Hematopoietic multipotent progenitor cell treated with erythropoietin and hydrocortisone succinate and interleukin-3 and kit ligand, for 15 days (in vitro differentiated cells): ENCODE measurements around the gene CCL3.
"Not testable (repeated sequence)": the region's sequence is repeated elsewhere in the genome, so short reads cannot be mapped to it uniquely, and the experiment has no call there.

Source experiments
- DNase-seq: peaks from one replicate; pipeline ENCODE4 v3.0.0-alpha.2; 2015; ENCODE audit warnings: low spot score

The CCL3 gene

DNA sequence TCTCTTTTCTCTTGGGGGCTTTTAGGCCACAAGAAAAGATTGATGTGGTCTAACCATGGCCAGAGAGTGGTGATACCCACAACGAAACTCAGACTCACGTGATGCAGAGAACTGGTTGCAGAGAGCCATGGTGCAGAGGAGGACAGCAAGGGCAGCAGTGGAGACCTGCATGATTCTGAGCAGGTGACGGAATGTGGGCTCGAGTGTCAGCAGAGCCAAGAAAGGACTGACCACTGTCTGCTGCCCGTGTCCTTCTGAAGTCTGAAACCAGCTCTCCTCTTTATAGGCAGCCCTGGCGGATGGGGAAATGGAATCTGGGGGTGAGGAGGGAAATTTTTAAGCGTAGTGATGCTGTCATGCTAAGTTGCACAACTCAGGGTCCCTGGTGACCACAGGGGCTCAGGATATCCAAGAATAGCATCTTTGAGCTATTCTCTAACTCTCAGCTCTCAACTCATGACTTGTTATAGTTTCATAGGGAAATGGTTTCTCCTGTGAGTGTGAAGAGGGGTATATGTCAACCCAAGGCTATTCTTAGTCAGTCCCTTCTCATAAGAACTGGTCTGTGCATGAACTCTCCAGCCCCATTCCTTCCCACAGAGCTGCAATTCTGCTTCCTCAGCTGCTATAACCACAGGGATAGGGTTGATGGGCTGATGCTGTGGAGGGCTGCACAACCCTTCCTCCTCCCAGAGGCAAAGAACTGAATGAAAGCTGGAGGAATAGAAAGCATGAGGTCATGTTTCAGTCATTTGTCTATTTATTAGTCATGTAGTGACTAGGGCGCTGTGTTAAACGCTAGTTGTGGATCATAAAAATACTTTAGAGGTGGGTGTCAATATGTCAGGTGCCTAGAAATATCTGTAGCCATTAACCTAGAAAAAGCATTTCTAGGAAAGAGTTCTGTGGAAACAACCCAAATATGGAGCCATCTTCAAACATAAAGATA is at the start of gene CCL3:
TSS of gene CCL3 (minus strand) at position 256 of the 949 bp plus-strand sequence. CDS start at position 171, 85 bp downstream.
- no peak for DNase-seq

DNA sequence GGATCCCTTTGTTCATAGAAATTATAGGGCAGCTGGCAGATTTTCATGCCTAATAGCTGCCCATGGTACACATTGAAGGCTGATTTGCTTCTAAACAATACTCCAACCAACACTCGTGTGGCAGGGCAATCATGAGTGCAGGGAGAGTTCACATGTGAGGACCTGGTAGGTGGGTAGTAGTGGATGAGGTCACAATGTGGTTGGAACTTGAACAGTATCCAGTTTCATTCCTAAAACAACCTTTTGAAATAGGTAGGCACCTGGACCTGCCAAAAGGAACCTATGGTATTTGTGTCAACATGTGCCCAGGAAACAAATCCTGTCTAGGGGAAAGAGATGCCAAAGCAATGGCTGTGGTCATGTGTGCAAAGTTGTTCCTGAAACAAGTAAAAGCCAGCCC is 46.5 kb upstream of the CCL3 start:
- no peak for DNase-seq

DNA sequence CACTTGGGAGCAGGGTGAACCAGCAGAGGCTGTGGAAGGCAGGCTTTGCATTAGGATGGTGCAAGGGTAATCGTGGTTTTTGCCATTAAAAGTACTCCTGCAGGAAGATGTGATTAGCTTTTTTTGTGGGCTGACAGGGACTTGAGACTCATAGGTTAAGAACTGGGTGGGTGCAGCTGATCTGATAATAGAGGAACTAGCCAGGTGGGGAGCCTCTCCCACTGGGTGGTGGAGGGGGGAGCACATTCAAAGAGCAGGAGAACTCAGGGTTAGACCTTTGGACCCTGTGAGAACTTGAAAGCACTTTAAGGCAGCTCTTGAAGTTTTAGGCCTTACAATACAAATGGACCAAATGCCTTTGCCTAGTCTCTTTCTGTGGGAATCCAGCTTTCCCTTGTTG is 46.1 kb upstream of the CCL3 start:
- DNase-seq = no peak

DNA sequence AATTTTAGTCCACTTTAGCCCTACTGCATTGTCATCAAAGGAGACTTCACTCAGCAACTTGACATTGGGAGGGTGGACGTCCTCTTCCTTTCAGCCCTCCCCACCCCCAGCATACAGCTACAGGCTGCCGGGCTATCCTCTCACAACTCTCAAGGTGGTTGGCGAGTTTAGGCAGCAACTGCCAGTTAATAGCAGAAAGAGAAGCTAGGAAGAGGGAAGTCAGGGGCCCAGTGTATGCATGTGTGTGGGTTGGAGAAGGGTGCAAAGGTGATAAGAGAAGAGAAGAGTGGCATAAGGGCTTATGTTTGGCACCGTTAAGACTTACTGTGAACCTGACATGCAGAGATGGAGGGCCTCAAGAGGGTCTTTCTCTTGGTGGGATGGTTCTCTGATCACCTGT is 45.5 kb upstream of the CCL3 start:
- DNase-seq = no peak

DNA sequence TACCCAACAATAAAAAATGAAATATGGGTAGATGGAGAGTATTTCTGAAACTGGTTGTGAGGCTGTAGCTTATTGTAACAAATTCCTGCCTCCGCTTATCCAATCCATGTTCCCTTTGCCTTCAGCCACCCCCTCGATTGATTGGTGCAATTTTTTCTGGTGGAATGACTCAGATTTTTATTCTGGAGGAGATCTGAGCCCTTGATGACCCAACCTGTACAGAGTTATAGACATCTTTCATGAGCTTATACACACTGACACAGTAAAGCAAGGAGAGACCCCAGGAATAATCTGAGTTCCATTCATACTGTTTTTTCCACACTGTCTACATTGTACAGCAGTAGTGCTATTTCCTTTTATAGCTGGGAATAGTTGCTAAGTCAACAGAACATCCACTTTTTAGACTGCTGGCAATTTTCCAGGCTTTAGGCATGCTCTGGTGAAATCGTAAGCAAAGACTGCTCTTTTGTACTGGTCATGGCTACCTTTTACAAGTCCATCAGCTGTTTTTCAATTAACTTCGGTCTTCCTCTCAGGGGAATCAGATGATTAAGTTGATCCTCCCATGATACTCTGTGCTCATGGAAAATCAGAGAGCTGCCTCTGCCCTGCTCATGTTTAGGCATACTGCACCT is 43.8 kb upstream of the CCL3 start:
- DNase-seq = no peak

DNA sequence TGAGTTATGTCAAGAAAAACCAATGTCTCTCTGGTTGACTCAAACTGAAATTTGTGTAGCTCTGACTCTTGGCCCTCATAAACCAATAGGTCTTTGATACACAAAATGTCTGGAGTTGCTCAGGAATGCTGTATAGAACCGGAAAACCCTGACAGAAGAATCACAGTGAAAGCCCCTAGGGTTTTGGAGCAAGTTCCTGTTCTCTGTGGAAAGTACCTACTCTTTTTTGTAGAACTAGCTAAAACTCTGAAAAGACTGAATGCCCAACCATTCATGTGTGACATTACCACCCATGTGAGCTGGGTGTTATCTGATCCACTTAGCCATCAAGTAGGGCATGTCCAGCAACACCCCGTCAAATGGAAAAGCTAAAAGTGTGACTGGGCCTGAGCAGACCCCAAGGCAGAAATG is 42.5 kb upstream of the CCL3 start:
- no peak for DNase-seq

DNA sequence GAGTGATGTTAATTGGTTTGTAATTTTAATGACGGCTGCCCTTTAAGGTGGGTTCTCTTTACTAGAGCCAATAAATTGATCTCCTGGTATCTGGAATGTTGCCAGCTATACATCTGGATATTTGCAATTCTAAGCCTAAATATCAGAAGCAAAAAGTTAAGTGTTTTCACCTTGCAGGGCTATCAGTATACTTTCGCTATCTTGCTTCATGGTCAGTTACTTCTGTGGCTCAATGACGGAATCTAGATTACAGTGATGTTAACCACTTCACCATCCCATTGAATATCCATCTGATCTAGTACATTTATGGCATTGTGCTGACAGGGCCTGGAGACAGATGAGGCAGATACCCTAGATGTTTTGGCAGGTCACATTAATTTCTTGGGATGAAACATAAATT is 42.0 kb upstream of the CCL3 start:
- no peak for DNase-seq

DNA sequence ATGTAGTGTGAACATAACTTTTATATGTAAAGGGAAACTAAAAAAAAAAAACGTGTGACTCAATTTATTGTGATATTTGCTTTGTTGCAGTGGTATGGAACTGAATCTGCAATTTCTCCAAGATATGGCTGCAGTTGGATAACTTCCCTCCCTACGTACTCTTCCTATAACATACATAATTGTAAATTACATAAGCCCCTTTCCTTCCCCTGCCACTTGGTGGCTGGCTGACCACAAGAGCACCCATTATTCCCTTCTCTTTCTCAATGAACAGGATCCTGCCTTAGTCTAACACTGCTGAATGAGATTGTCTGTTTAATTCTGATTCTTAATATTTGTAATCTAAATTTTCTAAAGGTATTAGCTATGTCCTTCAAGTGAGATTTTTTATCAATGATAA is 41.5 kb upstream of the CCL3 start:
- DNase-seq = no peak

DNA sequence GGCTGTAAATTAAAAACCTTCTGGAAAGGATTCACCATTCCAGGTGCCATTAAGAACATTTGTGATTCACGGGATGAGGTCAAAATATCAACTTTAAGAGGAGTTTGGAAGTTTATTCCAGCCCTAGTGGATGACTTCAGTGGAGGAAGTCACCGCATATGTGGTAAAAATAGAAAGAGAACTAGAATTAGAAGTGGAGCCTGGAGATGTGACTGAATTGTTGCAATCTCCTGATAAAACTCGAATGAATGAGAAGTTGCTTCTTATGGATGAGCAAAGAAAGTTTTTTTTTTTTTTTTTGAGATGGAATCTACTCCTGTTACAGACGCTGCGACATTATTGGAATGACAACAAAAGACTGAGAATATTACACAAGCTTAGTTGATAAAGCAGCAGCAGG is 40.4 kb upstream of the CCL3 start:
- DNase-seq = no peak

DNA sequence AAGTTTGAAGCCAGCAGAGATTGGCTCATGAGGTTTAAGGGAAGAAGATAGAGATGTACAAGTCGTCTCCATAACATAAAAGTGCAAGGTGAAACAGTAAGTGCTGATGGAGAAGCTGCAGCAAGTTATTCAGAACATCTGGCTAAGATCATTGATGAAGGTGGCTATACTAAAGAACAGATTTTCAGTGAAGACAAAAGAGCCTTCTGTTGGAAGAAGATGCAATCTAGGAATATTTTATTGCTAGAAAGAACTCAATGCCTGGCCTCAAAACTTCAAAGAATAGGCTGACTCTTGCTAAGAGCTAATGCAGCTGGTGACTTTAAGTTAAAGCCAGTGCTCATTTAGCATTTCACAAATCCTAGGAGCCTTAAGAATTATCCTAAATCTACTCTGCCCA is 39.7 kb upstream of the CCL3 start:
- DNase-seq = no peak

DNA sequence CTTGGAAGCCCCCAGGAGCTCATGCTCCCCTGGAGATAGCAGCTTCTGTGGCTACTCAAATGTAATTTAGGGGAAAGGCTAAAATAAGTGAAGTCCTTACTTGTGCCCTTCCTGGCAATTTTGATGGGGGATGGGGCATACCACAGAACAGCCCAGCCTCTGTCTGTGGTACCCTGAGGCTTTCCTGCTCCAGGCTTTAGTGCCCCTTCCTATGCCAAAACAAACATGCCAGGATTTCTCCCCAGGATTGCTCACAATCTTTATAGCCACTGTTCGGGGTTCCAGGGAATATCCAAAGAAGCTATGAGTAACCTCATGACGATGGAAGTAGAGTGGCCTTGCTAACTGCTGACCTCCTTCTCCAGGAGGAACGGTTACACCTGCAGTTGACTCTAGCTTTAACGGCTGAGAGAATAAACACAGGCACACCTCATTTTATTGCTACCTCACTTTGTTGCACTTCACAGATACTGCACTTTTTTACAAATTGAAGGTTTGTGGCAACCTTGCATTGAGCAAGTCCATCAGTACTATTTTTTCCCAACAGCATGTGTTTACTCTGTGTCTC is 38.6 kb upstream of the CCL3 start:
- no peak for DNase-seq

DNA sequence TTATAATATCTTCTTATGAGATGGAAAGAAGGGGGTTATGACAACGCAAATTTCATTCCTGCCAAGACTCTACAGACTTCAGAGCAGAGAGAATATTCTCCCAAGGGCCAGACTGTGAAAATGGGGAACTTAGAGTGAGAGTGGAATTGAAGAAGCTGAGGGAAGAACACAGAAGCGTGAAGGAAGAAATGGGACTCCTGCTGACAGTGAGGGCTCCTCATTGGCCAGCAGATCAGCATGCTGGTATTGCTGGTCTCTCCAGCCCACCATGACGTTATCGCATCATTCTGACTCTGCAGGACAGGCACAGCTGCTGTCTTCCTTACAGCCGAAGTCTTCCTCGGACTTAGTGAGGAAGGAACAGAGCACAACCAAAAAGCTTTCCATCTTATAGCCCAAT is 38.0 kb upstream of the CCL3 start:
- no peak for DNase-seq

DNA sequence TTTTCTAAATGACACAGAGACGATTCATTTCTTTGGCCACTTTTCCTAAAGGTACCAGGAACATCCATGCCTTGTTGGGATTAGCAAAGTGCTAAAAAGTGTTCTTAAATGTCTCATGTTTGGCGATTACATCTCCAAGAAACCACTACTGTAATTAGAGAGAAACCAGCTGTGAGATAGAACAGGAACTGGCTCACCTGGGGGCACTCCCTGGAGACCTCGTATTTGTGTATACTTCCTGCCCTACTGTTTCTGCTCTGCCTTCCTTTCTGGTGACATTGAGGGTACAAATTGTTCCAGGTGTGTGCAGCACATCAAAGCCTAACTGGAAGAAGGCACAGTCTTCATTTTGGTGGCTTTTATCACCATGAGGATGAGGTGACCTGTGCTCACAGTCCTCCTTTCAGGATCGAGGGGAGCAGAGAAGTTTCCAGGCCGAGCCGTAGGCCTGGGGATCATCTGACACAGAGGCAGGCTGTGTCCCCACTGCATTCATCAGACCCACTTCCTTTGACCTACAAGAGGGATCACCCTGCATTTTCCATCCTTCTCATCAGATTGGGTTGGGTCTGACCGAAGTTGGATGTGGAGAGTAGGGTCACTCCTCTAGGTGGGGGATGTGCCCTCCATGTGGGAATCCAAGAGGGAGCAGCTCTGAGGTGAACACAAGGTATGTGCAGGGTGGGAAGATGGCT is 37.4 kb upstream of the CCL3 start:
- DNase-seq = no peak

DNA sequence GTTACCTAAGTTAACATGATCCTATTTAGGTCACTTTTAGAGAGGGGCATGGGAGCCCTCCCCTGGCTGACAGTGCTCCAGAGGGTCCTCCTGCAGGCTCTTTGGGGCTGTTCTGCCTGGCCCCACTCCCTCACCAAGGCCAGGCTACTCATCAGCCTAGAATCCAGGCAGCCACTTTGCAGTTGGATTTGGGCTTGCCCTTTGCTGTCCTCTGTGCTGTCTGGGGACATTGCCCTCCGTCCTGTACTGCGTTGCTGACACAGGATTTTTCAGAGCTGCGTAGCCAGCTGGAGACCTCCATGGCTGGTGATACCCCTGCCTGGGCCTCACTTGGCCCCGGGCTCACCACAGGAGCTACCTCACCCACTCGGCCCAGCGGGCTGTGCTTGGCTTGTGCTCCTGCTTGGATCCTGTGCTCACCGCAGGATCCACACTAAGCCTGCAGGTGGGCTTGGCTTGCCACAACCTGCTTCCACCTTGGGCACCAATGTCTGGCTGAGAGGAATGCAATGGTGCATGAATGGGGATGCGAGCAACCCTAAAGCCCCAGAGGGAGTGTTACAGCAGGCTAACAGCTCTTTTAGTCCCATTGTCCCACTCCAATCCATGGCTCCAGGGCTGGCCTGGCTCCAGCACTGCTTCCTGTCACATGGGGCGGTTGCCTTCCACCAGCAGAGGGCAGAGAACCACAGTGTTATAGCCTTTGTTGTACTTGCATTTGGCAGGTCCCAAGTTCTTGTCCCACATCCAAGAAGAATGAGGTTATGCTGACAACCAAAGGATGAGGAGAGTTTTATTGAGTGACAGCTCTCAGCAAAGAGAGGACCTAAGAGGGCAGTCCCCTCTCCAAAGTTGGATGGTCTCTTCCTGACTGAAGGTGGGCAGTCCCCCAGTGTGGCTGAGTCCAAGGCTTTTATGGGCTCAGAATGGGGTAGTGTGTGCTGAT is 35.2 kb upstream of the CCL3 start:
- no peak for DNase-seq

DNA sequence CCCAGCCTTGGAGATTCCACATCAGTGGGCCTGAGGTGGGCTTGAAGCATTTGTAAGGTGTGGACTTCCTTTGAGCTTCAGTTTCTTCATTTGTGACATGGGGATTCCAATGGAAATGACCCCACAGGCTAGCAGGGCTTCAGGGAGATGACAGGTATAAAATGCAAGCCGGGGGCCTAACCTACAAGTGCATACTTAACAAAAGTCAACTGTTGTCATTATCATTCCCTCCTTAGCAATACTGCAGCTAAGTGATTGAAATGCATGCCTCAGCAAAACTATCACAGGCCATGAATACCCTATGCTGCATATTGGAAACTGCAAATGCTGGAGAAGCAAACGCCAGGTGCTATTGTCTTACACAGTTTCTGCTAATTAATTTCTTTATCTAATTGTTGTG is 33.5 kb upstream of the CCL3 start:
- no peak for DNase-seq

DNA sequence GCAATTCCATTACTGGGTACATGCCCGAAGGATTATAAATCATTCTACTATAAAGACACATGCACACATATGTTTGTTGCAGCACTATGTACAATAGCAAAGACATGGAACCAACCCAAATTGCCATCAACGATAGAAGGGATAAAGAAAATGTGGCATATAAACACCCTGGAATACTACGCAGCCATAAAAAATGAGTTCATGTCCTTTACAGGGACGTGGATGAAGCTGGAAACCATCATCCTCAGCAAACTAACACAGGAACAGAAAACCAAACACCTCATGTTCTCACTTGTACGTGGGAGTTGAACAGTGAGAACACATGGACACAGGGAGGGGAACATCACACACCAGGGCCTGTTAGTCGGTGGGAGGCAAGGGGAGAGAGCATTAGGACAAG is 31.2 kb upstream of the CCL3 start:
- DNase-seq = not testable (repeated sequence)

DNA sequence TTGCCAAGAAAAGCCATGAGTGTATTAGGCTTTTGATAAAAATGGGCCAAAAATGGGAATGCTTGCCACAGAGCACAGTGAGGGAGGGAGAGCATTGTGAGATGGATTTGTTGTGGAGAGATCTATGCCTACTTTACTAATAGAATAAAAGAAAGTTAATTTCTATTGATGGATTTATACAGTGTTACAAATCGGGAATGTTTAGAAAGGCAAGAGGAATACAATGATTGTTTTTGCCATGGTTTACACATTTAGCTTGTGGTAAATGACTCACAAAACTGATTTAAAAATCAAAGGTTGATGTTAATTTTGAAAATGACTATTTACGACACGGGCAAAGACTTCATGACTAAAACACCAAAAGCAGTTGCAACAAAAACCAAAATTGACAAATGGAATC is 30.3 kb upstream of the CCL3 start:
- DNase-seq = no peak

DNA sequence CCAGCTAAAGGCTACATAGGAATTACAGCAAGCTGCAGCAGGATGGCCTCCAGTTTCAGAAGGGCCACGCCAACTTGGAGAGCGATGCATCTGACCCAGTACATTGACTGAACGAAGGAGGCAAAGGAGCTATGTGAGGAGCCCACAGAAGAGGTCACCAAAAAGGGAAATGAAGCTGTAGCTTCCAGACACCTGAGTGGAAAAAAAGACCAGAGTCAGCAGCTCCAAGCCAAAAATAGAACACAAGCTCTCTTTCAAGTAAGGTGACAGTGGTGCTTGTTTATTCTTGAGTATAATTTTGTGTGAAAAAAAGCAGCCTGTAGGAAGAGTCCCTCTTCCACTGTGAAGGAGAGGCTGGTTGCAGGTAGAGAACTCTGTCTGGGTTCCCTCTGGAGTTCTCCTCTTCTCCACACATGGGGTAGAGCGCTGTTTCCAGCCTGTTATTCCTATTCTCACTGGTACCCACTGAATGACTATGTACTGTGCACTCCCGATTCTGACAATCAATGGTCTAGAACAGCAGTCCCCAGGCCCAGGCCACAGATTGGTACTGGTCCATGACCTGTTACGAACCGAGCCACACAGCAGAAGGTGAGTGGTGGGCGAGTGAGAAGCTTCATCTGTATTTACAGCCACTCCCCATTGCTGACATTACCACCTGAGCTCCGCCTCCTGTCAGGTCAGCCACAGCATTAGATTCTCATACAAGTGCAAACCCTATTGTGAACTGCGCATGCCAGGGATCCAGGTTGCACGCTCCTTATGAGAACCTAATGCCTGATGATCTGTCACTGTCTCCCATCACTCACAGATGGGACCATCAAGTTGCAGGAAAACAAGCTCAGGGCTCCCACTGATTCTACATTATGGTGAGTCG is 28.8 kb upstream of the CCL3 start:
- DNase-seq = no peak

DNA sequence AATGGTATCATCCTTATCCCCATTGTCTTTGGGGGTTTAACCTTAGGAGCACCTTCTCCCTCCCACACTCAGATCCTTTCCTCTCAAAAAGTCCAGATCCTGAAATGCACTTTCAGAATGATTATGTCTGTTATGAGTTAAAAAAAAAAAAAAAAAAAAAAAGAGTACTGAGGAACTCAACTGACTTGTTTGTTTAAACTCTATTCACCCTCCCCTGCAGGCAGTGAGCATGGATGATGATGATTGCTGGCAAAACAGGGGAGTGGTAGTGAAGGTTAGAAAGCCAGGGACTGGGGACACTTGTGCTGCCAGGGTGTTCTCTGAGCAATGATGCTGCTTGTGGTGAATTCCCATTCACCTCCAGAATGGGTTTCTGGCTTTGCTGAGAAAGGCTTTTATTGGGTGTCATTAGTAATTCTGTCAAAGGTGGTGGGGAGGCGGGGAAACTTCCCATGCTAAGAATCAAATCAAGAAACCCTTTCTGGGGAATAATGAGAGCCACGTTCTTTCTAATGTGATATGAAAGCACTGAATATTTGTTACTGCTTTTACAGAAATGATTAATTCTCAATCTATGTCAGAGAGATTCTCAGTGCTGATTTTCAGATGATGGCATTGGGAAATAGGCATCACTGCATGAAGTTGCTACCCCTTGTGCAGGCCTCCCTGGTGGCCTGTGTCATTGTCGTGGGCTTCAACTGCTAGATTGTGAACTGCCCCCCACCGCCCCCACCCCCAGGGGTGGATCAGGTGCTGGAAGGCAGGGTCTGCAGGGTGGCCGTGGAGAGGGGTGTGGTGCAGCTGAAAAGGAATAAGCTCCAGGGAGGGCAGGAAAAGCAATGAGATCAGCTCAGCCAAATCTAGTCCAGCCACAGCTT is 27.8 kb upstream of the CCL3 start:
- DNase-seq = no peak

DNA sequence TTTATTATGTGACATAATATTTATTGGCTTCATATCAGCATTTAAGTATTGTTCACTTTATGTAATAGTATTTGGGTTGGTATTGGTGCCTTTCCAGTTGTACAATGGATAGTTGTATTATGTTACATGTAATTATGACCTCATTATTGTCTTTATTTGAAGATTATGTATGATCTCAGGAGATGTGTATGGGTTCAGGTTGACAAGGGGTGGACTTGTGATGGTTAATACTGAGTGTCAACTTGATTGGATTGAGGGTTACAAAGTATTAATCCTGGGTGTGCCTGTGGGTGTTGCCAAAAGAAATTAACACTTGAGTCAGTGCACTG is 25.7 kb upstream of the CCL3 start:
- DNase-seq = not testable (repeated sequence)
